Bone marrow (tissue), 2 donors: ENCODE data around the gene LPCAT1.

Experiments used
- DNase-seq, 2 donors: peaks; one replicate each; lab custom pipeline; 2025; lab: John Stamatoyannopoulos, UW

Gene LPCAT1

GRCh38 chr5:1555011-1555807 is 31.4 kb upstream of the LPCAT1 start:
- no peak for DNase-seq

GRCh38 chr5:1554410-1554967 is 30.7 kb upstream of the LPCAT1 start:
- no peak for DNase-seq

- no peak for DNase-seq
Observed at GRCh38 chr5:1553539-1554409, 30.0 kb upstream of the LPCAT1 start.

- no peak for DNase-seq
Observed at GRCh38 chr5:1552521-1553255, 28.9 kb upstream of the LPCAT1 start.

GRCh38 chr5:1551426-1552301 is 27.9 kb upstream of the LPCAT1 start:
- no peak for DNase-seq

GRCh38 chr5:1550287-1551076 is 26.7 kb upstream of the LPCAT1 start:
- no peak for DNase-seq

- no peak for DNase-seq
Observed at GRCh38 chr5:1549475-1550030, 25.8 kb upstream of the LPCAT1 start.

- no peak for DNase-seq
Observed at GRCh38 chr5:1548702-1549474, 25.1 kb upstream of the LPCAT1 start.

- no peak for DNase-seq
Observed at GRCh38 chr5:1547655-1548054, 23.9 kb upstream of the LPCAT1 start.

GRCh38 chr5:1547236-1547635 is 23.5 kb upstream of the LPCAT1 start:
- no peak for DNase-seq

GRCh38 chr5:1546556-1546955 is 22.8 kb upstream of the LPCAT1 start:
- DNase-seq, result no peak

GRCh38 chr5:1545805-1546355 is 22.1 kb upstream of the LPCAT1 start:
- DNase-seq, result no peak

- no peak for DNase-seq
Observed at GRCh38 chr5:1545126-1545804, 21.5 kb upstream of the LPCAT1 start.

- no peak for DNase-seq
Observed at GRCh38 chr5:1544294-1544961, 20.7 kb upstream of the LPCAT1 start.

- DNase-seq, result no peak
Observed at GRCh38 chr5:1543398-1544293, 19.9 kb upstream of the LPCAT1 start.

- DNase-seq, result no peak
Observed at GRCh38 chr5:1542781-1543180, 19.0 kb upstream of the LPCAT1 start.
